Peyer's patch (tissue), 4 donors: ENCODE data around the gene CEP350. TPM values are rescaled to one million over a fixed set of nuclear protein-coding genes. Genes with fewer than 3 reads are reported as not detected.

ENCODE experiments used
- DNase-seq, 3 donors: peaks; one replicate each; pipeline ENCODE4 v3.0.0-alpha.2; 2017 to 2019
- H3K27ac ChIP-seq, 4 donors: fragments of 200-600 bp; sonication (generic); one replicate each; pipeline ENCODE4 v1.5.1; 2016 to 2019
- H3K27me3 ChIP-seq, 2 donors: fragments of 200-600 bp; sonication (generic); one replicate each; pipeline ENCODE4 v1.5.1; 2019
- H3K36me3 ChIP-seq, 3 donors: fragments of 200-600 bp; sonication (generic); one replicate each; pipeline ENCODE4 v1.5.1; 2016 to 2019
- H3K4me1 ChIP-seq, 4 donors: fragments of 200-600 bp; sonication (generic); one replicate each; pipeline ENCODE4 v1.5.1; 2016 to 2019
- H3K4me3 ChIP-seq, 4 donors: fragments of 200-600 bp; sonication (generic); 1 replicate in 3 of 4; 2 replicates in 1 of 4; pipeline ENCODE4 v1.5.1; 2016 to 2019; ENCODE audit warnings: mild to moderate bottlenecking in 1 of 4
- H3K9me3 ChIP-seq, 4 donors: fragments of 200-600 bp; sonication (generic); one replicate each; pipeline ENCODE4 v1.5.1; 2016 to 2019; ENCODE audit warnings: mild to moderate bottlenecking in 1 of 4
- POLR2A ChIP-seq, 2 donors: fragments of 450-650 bp; IDR thresholded peaks; one replicate each; pipeline ENCODE4 v1.5.1; 2017; ENCODE audit warnings: antibody characterized with exemption in 2 of 2, mild to moderate bottlenecking in 2 of 2, moderate library complexity in 2 of 2
- total RNA-seq, 4 donors: library from RNA; depleted of rRNA; stranded (reverse); fragments of >200 nt; gene quantifications; one replicate each; pipeline ENCODE4 v1.1.0, GENCODE V29; 2016
- TF ChIP-seq, protein P1 (sequence below), 6 experiments: fragments of 450-650 bp in 4 of 6; fragments of 200-600 bp in 2 of 6; sonication (generic) in 1 of 6; IDR thresholded peaks; one replicate each; pipeline ENCODE4 v1.5.1; 2017 to 2019; ENCODE audit warnings: antibody characterized with exemption in 6 of 6, mild to moderate bottlenecking in 3 of 6, moderate library complexity in 1 of 6

CEP350 gene
- total RNA-seq, 4 donors from 2014 or later: 86.0 to 196 (median 87.8) TPM

DNA sequence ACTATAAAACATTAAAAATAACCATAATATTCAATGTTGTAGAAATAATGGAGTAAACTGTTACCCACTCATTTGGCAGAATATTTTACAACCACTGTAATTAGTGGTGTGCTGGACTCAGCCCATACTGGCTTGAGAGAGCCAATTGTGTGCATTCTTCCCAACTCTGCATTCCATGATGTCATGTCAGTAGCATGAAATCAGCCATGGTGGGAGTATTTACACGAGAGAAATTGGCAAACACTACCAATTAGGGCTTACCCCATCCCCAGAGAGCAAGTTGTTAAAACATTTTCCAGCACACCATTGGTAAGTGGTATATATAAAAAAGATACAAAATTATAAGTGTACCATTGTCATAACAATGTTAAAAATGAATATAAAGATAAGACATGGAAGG, 180.9 kb downstream of the CEP350 start:
- Histone ChIP-seq H3K4me3 (no peak overlapping the region), H3K9me3 (no peaks in the 10 kb centered on the region), H3K4me1 (no peaks in the 10 kb centered on the region), H3K36me3 (no peaks in the 10 kb centered on the region), H3K27ac (no peak overlapping the region), H3K27me3 (no peaks in the 10 kb centered on the region)
- TF ChIP-seq POLR2A (IDR thresholded peaks at IDR 0.05): no peak
- TF ChIP-seq, protein P1, sequence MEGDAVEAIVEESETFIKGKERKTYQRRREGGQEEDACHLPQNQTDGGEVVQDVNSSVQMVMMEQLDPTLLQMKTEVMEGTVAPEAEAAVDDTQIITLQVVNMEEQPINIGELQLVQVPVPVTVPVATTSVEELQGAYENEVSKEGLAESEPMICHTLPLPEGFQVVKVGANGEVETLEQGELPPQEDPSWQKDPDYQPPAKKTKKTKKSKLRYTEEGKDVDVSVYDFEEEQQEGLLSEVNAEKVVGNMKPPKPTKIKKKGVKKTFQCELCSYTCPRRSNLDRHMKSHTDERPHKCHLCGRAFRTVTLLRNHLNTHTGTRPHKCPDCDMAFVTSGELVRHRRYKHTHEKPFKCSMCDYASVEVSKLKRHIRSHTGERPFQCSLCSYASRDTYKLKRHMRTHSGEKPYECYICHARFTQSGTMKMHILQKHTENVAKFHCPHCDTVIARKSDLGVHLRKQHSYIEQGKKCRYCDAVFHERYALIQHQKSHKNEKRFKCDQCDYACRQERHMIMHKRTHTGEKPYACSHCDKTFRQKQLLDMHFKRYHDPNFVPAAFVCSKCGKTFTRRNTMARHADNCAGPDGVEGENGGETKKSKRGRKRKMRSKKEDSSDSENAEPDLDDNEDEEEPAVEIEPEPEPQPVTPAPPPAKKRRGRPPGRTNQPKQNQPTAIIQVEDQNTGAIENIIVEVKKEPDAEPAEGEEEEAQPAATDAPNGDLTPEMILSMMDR (IDR thresholded peaks at IDR 0.05): no peak
- no peak for DNase-seq

DNA sequence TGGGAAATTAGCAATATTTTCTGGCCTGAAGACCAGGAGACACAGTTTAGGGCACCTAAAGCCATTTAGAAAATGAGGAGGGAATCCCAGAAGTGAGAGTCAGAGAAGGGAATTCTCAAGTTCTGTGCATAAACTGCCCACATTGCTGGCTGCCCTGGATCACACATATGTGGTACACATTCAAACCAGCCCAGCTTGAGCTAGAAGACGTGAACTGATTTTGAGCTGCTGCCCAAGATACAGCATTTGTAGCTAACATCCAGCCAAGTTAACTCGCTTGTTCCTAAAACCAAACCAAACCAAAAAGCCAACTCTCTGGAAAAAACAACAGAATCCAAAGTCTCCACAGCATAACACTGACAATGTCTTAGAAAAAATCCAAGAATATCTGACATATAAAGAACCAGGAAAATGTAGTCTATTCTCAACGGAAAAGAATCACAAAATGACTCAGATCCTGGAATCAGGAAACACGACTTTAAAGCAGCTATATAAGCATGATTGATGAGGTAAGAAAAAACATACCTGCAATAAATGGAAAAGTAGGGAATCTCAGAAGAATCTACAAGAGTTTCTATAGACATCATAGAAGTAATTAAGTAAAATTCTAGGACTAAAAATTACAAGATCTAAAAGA, 181.8 kb downstream of the CEP350 start:
- Histone ChIP-seq H3K36me3 (no peaks in the 10 kb centered on the region), H3K27me3 (no peaks in the 10 kb centered on the region), H3K9me3 (no peaks in the 10 kb centered on the region), H3K27ac (no peak overlapping the region), H3K4me3 (no peak overlapping the region), H3K4me1 (no peaks in the 10 kb centered on the region)
- TF ChIP-seq, protein P1 (IDR thresholded peaks at IDR 0.05): no peak
- no peak for TF ChIP-seq POLR2A (IDR thresholded peaks at IDR 0.05)
- no peak for DNase-seq

DNA sequence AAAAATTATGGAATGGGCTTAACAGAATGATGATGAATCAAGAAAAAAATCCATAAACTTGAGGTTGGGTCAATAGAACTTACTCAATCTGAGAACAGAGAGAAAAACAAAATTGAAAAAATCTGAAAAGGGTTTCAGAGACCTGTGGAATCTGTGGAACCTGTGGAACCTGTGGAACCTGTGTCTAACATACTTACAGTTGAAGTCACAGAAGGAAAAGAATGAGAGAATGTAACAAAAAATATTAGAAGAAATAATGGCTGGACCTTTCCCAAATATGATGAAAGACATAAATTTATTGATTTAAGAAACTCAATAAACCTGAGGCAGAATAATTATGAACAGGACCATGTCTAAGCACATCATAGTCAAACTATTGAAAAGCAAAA, 182.4 kb downstream of the CEP350 start:
- no peaks in the 10 kb centered on the region for H3K27me3 ChIP-seq
- H3K9me3 ChIP-seq: no peaks in the 10 kb centered on the region
- no peaks in the 10 kb centered on the region for H3K36me3 ChIP-seq
- no peak for DNase-seq
- no peak overlapping the region for H3K4me3 ChIP-seq
- no peaks in the 10 kb centered on the region for H3K4me1 ChIP-seq
- TF ChIP-seq POLR2A (IDR thresholded peaks at IDR 0.05): no peak
- H3K27ac ChIP-seq: no peak overlapping the region

DNA sequence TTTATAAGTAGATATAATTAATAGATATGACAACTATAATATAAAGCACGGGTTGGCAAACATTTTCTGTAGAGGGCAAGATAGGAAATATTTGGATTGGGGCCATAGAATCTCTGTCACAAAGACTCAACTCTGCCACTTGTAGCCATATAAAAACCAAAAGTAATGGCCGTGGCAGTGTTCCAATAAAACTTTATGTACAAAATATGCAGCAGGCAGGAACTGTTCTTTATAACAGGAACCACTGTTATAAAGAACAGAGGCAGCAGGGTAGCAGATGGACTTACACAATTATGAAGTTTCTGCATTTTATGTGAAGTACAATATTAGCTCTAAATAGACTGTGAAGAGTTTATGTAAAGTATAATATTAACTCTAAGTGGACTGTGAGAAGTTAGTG, 183.2 kb downstream of the CEP350 start:
- Histone ChIP-seq H3K4me3 (no peak overlapping the region), H3K27ac (no peak overlapping the region), H3K36me3 (no peaks in the 10 kb centered on the region), H3K9me3 (no peaks in the 10 kb centered on the region), H3K27me3 (no peaks in the 10 kb centered on the region), H3K4me1 (no peaks in the 10 kb centered on the region)
- DNase-seq: no peak
- no peak for TF ChIP-seq POLR2A (IDR thresholded peaks at IDR 0.05)
- TF ChIP-seq, protein P1 (IDR thresholded peaks at IDR 0.05): no peak

DNA sequence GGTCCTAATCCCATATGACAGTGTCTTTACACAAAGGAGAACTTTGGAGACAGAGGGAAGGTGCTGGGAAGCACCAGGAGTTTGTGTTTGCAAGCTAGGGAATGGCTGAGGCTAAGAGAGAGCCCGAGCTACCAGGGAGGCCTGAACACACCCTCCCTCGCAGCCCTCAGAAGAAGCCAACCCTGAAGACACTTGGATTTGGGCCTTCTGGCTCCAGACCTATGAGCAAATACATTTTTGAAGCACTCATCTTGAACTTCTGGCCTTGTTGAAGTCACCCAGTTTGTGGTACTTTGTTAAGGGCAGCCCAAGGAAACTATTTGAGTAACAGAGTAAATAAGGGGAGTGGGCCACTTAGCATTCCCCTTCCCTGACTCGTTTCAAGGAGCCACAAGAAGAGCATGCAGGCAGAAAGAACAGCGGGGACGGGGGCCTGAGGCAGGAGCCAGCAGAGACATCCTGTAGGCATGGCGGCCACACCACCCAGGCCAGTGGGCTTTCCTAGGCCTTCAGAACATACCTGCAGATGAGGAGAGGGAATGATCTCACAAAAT, 186.8 kb downstream of the CEP350 start:
- Histone ChIP-seq H3K4me3 (no peak overlapping the region), H3K9me3 (no peaks in the 10 kb centered on the region), H3K4me1 (no peaks in the 10 kb centered on the region), H3K27me3 (no peaks in the 10 kb centered on the region), H3K27ac (no peak overlapping the region), H3K36me3 (no peaks in the 10 kb centered on the region)
- no peak for DNase-seq
- TF ChIP-seq, protein P1 (IDR thresholded peaks at IDR 0.05): no peak
- TF ChIP-seq POLR2A (IDR thresholded peaks at IDR 0.05): no peak

DNA sequence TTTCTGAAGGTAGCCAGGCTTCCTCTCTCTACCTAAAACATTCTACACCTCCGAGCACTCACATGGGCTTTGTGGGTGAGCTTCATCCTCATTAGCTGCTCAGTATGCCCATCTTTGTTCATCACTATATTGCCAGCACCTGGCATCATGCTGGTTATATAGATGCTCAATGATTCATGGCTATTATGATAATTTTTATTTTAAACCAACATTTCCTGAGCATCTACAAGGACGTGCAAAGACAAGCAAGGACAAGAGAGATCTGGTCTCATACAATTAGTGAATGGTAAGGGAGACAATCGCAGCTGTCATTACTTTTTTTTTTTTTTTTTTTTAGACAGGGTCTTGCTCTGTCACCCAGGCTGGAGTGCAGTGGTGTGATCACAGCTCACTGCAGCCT, 188.7 kb downstream of the CEP350 start:
- no peak overlapping the region for H3K27ac ChIP-seq
- no peaks in the 10 kb centered on the region for H3K9me3 ChIP-seq

More for the DNA sequence above, 188.7 kb downstream of the CEP350 start:
- Histone ChIP-seq H3K4me1 (no peaks in the 10 kb centered on the region), H3K4me3 (no peak overlapping the region), H3K27me3 (no peaks in the 10 kb centered on the region), H3K36me3 (no peaks in the 10 kb centered on the region)
- TF ChIP-seq, protein P1 (IDR thresholded peaks at IDR 0.05): no peak
- no peak for TF ChIP-seq POLR2A (IDR thresholded peaks at IDR 0.05)
- no peak for DNase-seq
